Measurements from ENCODE around the gene AIM2.

- no peak for TF ChIP-seq ZNF747 (CRISPR knock-in tag; IDR thresholded peaks at IDR 0.05; ENCODE audit: borderline replicate concordance)
- no peak for TF ChIP-seq NFE2 (CRISPR knock-in tag; IDR thresholded peaks at IDR 0.05)
These were observed 25.1 kb downstream of the AIM2 start for GRCh38 chr1:159051436-159051835.
